Smooth muscle cell (in vitro differentiated cells): ENCODE results near the gene MAP2K3. TPM values are rescaled to one million over a fixed set of nuclear protein-coding genes. Genes with fewer than 3 reads are reported as not detected.
"Not testable (repeated sequence)": the region's sequence is repeated elsewhere in the genome, so short reads cannot be mapped to it uniquely, and the experiment has no call there.

Source experiments
- DNase-seq: peaks from one replicate; lab custom pipeline; 2025; ENCODE audit not compliant: unreplicated experiment; lab: John Stamatoyannopoulos, UW
- H2AFZ ChIP-seq: fragments of 200-600 bp; sonication (generic); 2 replicates; pipeline ENCODE4 v1.6.0; 2016; ENCODE audit warnings: antibody characterized with exemption, low read depth, mild to moderate bottlenecking
- H3F3A ChIP-seq: fragments of 200-600 bp; sonication (generic); 2 replicates; pipeline ENCODE4 v1.6.0; 2017; ENCODE audit warnings: antibody characterized with exemption, low read depth
- H3K27ac ChIP-seq: fragments of 200-600 bp; sonication (generic); 2 replicates; pipeline ENCODE4 v1.5.1; 2016; ENCODE audit warnings: low read depth, mild to moderate bottlenecking
- H3K27me3 ChIP-seq: fragments of 200-600 bp; sonication (generic); 2 replicates; pipeline ENCODE4 v1.6.1; 2016; ENCODE audit warnings: low read depth, mild to moderate bottlenecking
- H3K36me3 ChIP-seq: fragments of 200-600 bp; sonication (generic); 2 replicates; pipeline ENCODE4 v1.5.1; 2016; ENCODE audit warnings: low read depth
- H3K4me1 ChIP-seq: fragments of 200-600 bp; sonication (generic); 2 replicates; pipeline ENCODE4 v1.5.1; 2016; ENCODE audit warnings: low read depth
- H3K4me2 ChIP-seq: fragments of 200-600 bp; sonication (generic); 2 replicates; pipeline ENCODE4 v1.6.0; 2016; ENCODE audit warnings: mild to moderate bottlenecking
- H3K4me3 ChIP-seq: fragments of 200-600 bp; sonication (generic); 2 replicates; pipeline ENCODE4 v1.5.1; 2016; ENCODE audit warnings: mild to moderate bottlenecking
- H3K79me2 ChIP-seq: fragments of 200-600 bp; sonication (generic); 2 replicates; pipeline ENCODE4 v1.6.0; 2016; ENCODE audit warnings: low read depth, mild to moderate bottlenecking
- H3K9ac ChIP-seq: fragments of 200-600 bp; sonication (generic); 2 replicates; pipeline ENCODE4 v1.6.0; 2016; ENCODE audit warnings: low read depth
- H3K9me3 ChIP-seq: fragments of 200-600 bp; sonication (generic); replicated peaks from 2 replicates; pipeline ENCODE4 v1.5.1; 2016; ENCODE audit warnings: low read depth
- H4K20me1 ChIP-seq: fragments of 200-600 bp; sonication (generic); 2 replicates; pipeline ENCODE4 v1.6.0; 2016; ENCODE audit warnings: low read depth
- CTCF ChIP-seq: fragments of 200-600 bp; sonication (generic); IDR thresholded peaks from 2 replicates; pipeline ENCODE4 v1.5.1; 2017; ENCODE audit warnings: borderline replicate concordance, mild to moderate bottlenecking, antibody characterized with exemption; ENCODE audit not compliant: insufficient read depth, poor library complexity, severe bottlenecking
- WGBS: methylation state at CpG from one replicate; pipeline ENCODE4 v1.1.7; 2016; ENCODE audit warnings: low lambda C conversion rate; 5-methylcytosine and 5-hydroxymethylcytosine counted together
- polyA plus RNA-seq: library from polyadenylated mRNA; unstranded; fragments of >200 nt; fragmentation: Nextera tagmentation; extraction: Ambion mirVana; gene quantifications from 2 replicates; pipeline ENCODE4 v1.2.1, GENCODE V29; 2016
- total RNA-seq: library from RNA; depleted of rRNA; stranded (reverse); fragments of >200 nt; gene quantifications from 2 replicates; pipeline ENCODE4 v1.2.3, GENCODE V29; 2014

MAP2K3 gene
- total and polyA plus RNA-seq, 2 experiments from 2014 or later: 14.2 to 53.8 TPM

GRCh38 chr17:21345236-21345635 is 60.7 kb downstream of the MAP2K3 start:
- Histone ChIP-seq H3F3A (no peaks in the 10 kb centered on the region), H3K27ac (no peak overlapping the region), H3K79me2 (no peaks in the 10 kb centered on the region), H3K4me3 (no peak overlapping the region), H4K20me1 (no peaks in the 10 kb centered on the region), H3K4me2 (no peak overlapping the region), H3K36me3 (no peaks in the 10 kb centered on the region), H3K27me3 (no peaks in the 10 kb centered on the region), H3K9me3 (no peaks in the 10 kb centered on the region), H3K9ac (no peak overlapping the region), H2AFZ (no peak overlapping the region), H3K4me1 (no peaks in the 10 kb centered on the region)
- no peak for TF ChIP-seq CTCF
- no peak for DNase-seq
- WGBS: 68% methylated on average over 10 of the region's 10 CpGs

GRCh38 chr17:21346107-21346506 is 61.6 kb downstream of the MAP2K3 start:
- not testable (repeated sequence) for H4K20me1 ChIP-seq, H3K27ac ChIP-seq, H3K9ac ChIP-seq, H3K4me2 ChIP-seq, H3K4me1 ChIP-seq, H3K9me3 ChIP-seq, H3K36me3 ChIP-seq, DNase-seq, H3K27me3 ChIP-seq, H2AFZ ChIP-seq, H3K4me3 ChIP-seq, H3F3A ChIP-seq, H3K79me2 ChIP-seq
- no CpG with 5 or more reads among the region's 2 CpGs for WGBS

- 78% methylated on average over 8 of the region's 10 CpGs for WGBS
- not testable (repeated sequence) for DNase-seq, H3K9ac ChIP-seq, H3K4me3 ChIP-seq, H2AFZ ChIP-seq, H3F3A ChIP-seq, H3K79me2 ChIP-seq, H3K4me2 ChIP-seq, H4K20me1 ChIP-seq, H3K4me1 ChIP-seq, H3K27me3 ChIP-seq, H3K9me3 ChIP-seq, H3K36me3 ChIP-seq, H3K27ac ChIP-seq
Observed at GRCh38 chr17:21346651-21347250, 62.2 kb downstream of the MAP2K3 start.

- not testable (repeated sequence) for H3K4me2 ChIP-seq, H2AFZ ChIP-seq, H3K9ac ChIP-seq, H3F3A ChIP-seq, H3K9me3 ChIP-seq, H3K4me3 ChIP-seq, H3K4me1 ChIP-seq, H3K27ac ChIP-seq, H3K27me3 ChIP-seq, DNase-seq, H3K36me3 ChIP-seq, H4K20me1 ChIP-seq, H3K79me2 ChIP-seq
- WGBS: 84% methylated on average over 6 of the region's 6 CpGs
Observed at GRCh38 chr17:21347660-21348059, 63.1 kb downstream of the MAP2K3 start.

- not testable (repeated sequence) for H2AFZ ChIP-seq, H4K20me1 ChIP-seq, H3K4me3 ChIP-seq, H3K36me3 ChIP-seq, H3K4me2 ChIP-seq, H3K4me1 ChIP-seq, H3K79me2 ChIP-seq, H3K27ac ChIP-seq, H3K27me3 ChIP-seq, DNase-seq, H3K9me3 ChIP-seq, H3K9ac ChIP-seq, H3F3A ChIP-seq
- 91% methylated on average over 12 of the region's 14 CpGs for WGBS
Observed at GRCh38 chr17:21348081-21348925, 63.8 kb downstream of the MAP2K3 start.

GRCh38 chr17:21348926-21349261 is 64.4 kb downstream of the MAP2K3 start:
- not testable (repeated sequence) for H3K4me2 ChIP-seq, H3K36me3 ChIP-seq, H3K79me2 ChIP-seq, H3K27ac ChIP-seq, H3K9ac ChIP-seq, H3K27me3 ChIP-seq, H3F3A ChIP-seq, H2AFZ ChIP-seq, H3K9me3 ChIP-seq, H3K4me3 ChIP-seq, H3K4me1 ChIP-seq, DNase-seq, H4K20me1 ChIP-seq
- WGBS: 69% methylated on average over 6 of the region's 7 CpGs

GRCh38 chr17:21349358-21350050 is 65.0 kb downstream of the MAP2K3 start:
- not testable (repeated sequence) for H2AFZ ChIP-seq, H4K20me1 ChIP-seq, H3K36me3 ChIP-seq, H3K9ac ChIP-seq, H3K27ac ChIP-seq, H3K9me3 ChIP-seq, H3K79me2 ChIP-seq, H3K27me3 ChIP-seq, H3K4me3 ChIP-seq, H3F3A ChIP-seq, H3K4me2 ChIP-seq, H3K4me1 ChIP-seq, DNase-seq
- WGBS: 77% methylated on average over 6 of the region's 6 CpGs
